ENCODE results near the gene SUPT7L.

GRCh38 chr2:27680571-27680970, 17.2 kb upstream of the SUPT7L start:
- TF ChIP-seq ZSCAN30 (tag by site-specific recombination; IDR thresholded peaks at IDR 0.05) (no peak), ZNF571 (tag by site-specific recombination; IDR thresholded peaks at IDR 0.05) (no peak), ZNF639 (tag by site-specific recombination; IDR thresholded peaks at IDR 0.05) (no peak), ZNF311 (tag by site-specific recombination; IDR thresholded peaks at IDR 0.05; ENCODE audit: borderline replicate concordance) (no peak)
- TF ChIP-seq, protein P1, sequence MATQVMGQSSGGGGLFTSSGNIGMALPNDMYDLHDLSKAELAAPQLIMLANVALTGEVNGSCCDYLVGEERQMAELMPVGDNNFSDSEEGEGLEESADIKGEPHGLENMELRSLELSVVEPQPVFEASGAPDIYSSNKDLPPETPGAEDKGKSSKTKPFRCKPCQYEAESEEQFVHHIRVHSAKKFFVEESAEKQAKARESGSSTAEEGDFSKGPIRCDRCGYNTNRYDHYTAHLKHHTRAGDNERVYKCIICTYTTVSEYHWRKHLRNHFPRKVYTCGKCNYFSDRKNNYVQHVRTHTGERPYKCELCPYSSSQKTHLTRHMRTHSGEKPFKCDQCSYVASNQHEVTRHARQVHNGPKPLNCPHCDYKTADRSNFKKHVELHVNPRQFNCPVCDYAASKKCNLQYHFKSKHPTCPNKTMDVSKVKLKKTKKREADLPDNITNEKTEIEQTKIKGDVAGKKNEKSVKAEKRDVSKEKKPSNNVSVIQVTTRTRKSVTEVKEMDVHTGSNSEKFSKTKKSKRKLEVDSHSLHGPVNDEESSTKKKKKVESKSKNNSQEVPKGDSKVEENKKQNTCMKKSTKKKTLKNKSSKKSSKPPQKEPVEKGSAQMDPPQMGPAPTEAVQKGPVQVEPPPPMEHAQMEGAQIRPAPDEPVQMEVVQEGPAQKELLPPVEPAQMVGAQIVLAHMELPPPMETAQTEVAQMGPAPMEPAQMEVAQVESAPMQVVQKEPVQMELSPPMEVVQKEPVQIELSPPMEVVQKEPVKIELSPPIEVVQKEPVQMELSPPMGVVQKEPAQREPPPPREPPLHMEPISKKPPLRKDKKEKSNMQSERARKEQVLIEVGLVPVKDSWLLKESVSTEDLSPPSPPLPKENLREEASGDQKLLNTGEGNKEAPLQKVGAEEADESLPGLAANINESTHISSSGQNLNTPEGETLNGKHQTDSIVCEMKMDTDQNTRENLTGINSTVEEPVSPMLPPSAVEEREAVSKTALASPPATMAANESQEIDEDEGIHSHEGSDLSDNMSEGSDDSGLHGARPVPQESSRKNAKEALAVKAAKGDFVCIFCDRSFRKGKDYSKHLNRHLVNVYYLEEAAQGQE (tag by site-specific recombination; IDR thresholded peaks at IDR 0.05), result no peak

Measured in HEK293 (cell line).